Measurements from ENCODE around the gene NUDT6. TPM values are rescaled to one million over a fixed set of nuclear protein-coding genes. Genes with fewer than 3 reads are reported as not detected.
"Not testable (repeated sequence)": the region's sequence is repeated elsewhere in the genome, so short reads cannot be mapped to it uniquely, and the experiment has no call there.

NUDT6 gene
- total RNA-seq, 1 donor from 2014 or later: 4.0 TPM

DNA sequence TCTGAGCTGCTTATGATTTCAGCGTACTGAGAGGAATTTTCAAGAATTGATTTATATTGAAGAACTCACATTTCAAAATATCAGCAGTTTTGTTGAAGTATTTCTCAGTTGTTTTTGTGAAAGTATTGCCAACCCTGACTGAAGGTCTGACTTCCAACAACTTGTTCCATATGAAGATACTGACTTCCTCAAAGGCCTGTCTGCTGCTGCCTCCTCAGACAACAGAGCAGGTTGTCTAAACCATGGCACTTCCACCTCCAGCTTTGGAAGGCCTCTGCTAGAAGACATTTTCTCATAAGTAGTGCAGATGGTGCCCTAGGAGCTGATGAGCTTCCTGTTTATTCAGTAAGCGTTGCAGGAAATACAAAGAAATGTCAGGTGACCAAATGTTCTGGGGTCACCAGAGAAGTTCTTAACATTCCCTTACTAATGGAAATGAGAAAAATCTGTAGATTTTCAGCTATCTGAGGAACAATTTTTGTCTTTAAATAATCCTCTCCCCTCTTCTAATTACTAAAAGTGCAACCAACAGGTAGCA lies 67.0 kb downstream of the NUDT6 start:
- H3K4me1 Mint-ChIP-seq (ENCODE audit: low read depth, unreplicated experiment): peaks cover 4% of the 10 kb centered on the region
- H3K4me3 Mint-ChIP-seq (ENCODE audit: unreplicated experiment): no peak overlapping the region
- no peak for DNase-seq
- no peak overlapping the region for H3K27ac Mint-ChIP-seq (ENCODE audit: unreplicated experiment)
- TF ChIP-seq, protein P1, sequence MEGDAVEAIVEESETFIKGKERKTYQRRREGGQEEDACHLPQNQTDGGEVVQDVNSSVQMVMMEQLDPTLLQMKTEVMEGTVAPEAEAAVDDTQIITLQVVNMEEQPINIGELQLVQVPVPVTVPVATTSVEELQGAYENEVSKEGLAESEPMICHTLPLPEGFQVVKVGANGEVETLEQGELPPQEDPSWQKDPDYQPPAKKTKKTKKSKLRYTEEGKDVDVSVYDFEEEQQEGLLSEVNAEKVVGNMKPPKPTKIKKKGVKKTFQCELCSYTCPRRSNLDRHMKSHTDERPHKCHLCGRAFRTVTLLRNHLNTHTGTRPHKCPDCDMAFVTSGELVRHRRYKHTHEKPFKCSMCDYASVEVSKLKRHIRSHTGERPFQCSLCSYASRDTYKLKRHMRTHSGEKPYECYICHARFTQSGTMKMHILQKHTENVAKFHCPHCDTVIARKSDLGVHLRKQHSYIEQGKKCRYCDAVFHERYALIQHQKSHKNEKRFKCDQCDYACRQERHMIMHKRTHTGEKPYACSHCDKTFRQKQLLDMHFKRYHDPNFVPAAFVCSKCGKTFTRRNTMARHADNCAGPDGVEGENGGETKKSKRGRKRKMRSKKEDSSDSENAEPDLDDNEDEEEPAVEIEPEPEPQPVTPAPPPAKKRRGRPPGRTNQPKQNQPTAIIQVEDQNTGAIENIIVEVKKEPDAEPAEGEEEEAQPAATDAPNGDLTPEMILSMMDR (IDR thresholded peaks at IDR 0.05; ENCODE audit: partially characterized antibody, unreplicated experiment): no peak
- no peaks in the 10 kb centered on the region for H3K27me3 Mint-ChIP-seq (ENCODE audit: unreplicated experiment)
- H3K36me3 Mint-ChIP-seq (ENCODE audit: unreplicated experiment): no peaks in the 10 kb centered on the region
- no peaks in the 10 kb centered on the region for H3K9me3 Mint-ChIP-seq (ENCODE audit: unreplicated experiment)

DNA sequence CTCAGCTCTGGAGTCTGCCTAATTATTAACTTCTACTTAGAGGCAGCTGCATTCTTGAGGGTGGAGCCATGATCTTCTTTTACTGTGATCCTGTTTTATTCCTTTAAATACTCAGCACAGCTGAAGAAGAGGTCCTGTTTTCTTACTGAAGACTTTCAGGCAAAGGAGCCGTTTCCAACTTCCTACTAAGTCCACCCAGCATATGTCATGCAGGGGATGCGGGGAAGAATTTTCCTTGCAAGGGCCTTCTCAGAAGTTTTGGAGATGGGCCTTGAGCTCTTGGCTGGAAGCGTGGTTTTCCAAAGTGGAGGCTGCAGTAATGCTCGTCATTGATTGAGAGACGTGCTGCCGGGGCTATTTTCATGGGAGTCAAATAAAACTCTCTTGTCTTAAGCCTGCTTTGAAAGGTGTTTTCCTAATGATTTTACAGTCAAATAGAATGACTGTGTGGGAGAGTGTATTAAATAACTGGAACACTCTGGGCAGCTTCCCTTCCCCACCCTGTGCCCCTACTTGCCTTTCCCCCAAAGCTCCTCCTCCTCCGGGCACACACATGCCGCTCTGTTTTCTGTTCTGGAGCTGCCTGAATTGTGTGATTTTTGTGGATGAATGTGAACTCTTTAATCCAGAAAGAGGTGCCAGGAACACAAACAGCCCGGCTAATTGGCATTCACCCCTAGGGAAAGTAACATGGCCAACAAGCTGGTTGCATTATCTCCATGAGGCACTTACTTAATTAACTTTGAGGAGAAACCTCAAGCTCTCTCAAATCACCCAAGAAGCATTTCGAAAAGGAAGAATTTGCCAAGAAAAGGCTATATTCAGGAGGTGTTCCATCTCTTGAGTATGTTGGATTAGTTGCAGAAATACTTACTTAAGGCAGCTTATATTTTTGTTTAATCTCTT lies 67.7 kb downstream of the NUDT6 start:
- Mint-ChIP-seq H3K27ac (ENCODE audit: unreplicated experiment) (no peak overlapping the region), H3K27me3 (ENCODE audit: unreplicated experiment) (no peaks in the 10 kb centered on the region), H3K36me3 (ENCODE audit: unreplicated experiment) (no peaks in the 10 kb centered on the region), H3K9me3 (ENCODE audit: unreplicated experiment) (no peaks in the 10 kb centered on the region), H3K4me1 (ENCODE audit: low read depth, unreplicated experiment) (peaks cover 4% of the 10 kb centered on the region), H3K4me3 (ENCODE audit: unreplicated experiment) (no peak overlapping the region)
- DNase-seq: no peak
- TF ChIP-seq, protein P1 (IDR thresholded peaks at IDR 0.05; ENCODE audit: partially characterized antibody, unreplicated experiment): no peak

DNA sequence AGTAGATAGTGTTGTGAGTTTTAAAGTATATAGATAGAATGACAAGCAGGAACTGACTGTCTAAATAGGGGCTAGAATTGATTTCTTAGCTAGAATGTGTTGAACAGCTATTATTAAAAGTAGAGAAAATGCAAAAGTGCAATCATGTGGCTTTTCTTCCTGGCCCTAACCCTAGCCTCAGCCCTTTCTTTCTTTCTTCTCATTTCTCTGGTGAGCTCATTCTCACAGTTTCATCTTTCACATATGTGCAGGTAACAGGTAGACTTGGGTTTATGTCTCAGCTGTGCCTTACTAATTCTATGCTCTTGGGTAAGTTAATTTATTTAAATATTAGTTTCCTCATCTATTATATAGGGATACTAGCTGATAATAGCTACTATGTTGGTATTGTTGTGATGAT lies 70.8 kb downstream of the NUDT6 start:
- Mint-ChIP-seq H3K4me1 (ENCODE audit: low read depth, unreplicated experiment) (peaks cover 4% of the 10 kb centered on the region), H3K4me3 (ENCODE audit: unreplicated experiment) (no peak overlapping the region), H3K36me3 (ENCODE audit: unreplicated experiment) (no peaks in the 10 kb centered on the region), H3K9me3 (ENCODE audit: unreplicated experiment) (peaks cover 2% of the 10 kb centered on the region), H3K27me3 (ENCODE audit: unreplicated experiment) (no peaks in the 10 kb centered on the region), H3K27ac (ENCODE audit: unreplicated experiment) (no peak overlapping the region)
- no peak for DNase-seq
- TF ChIP-seq, protein P1 (IDR thresholded peaks at IDR 0.05; ENCODE audit: partially characterized antibody, unreplicated experiment): no peak

DNA sequence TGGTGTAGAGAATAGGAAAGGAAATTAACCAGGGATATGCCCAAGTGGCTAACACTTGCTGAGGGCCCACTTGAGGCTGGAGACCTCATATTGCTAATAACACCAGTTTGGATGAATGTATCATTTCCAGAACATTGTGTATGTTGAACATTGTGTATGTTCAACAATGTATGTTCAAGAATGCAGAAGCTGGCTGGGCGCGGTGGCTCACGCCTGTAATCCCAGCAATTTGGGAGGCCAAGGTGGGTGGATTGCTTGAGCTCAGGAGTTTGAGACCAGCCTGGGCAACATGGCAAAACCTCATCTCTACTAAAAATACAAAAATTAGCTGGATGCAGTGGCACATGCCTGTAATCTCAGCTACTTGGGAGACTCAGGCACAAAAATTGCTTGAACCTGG lies 72.6 kb downstream of the NUDT6 start:
- not testable (repeated sequence) for H3K4me1 Mint-ChIP-seq (ENCODE audit: low read depth, unreplicated experiment); H3K9me3 Mint-ChIP-seq (ENCODE audit: unreplicated experiment); H3K27me3 Mint-ChIP-seq (ENCODE audit: unreplicated experiment); H3K36me3 Mint-ChIP-seq (ENCODE audit: unreplicated experiment); H3K27ac Mint-ChIP-seq (ENCODE audit: unreplicated experiment); H3K4me3 Mint-ChIP-seq (ENCODE audit: unreplicated experiment); DNase-seq

DNA sequence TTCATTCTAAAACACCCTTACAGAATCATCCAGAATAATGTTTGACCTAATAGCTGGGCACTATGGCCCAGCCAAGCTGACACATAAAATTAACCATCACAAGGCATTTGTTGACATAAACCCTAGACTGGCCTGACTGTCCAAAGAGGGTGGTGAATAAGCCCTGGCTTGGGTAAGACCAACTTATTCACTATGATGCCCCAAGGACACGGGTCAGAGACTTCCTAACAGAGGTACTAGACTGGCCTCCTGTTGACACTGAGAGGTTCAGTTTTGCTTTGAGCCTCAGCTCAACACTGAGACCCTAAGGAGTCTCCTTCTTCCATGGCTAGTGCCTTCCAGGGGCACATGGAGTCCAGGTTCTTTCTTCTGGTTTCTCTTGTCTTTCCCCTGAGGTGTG lies 74.5 kb downstream of the NUDT6 start:
- Mint-ChIP-seq H3K4me3 (ENCODE audit: unreplicated experiment) (no peak overlapping the region), H3K36me3 (ENCODE audit: unreplicated experiment) (no peaks in the 10 kb centered on the region), H3K9me3 (ENCODE audit: unreplicated experiment) (peaks cover 2% of the 10 kb centered on the region), H3K4me1 (ENCODE audit: low read depth, unreplicated experiment) (no peaks in the 10 kb centered on the region), H3K27me3 (ENCODE audit: unreplicated experiment) (no peaks in the 10 kb centered on the region), H3K27ac (ENCODE audit: unreplicated experiment) (no peak overlapping the region)
- DNase-seq: no peak
- TF ChIP-seq, protein P1 (IDR thresholded peaks at IDR 0.05; ENCODE audit: partially characterized antibody, unreplicated experiment): no peak

All from glutamatergic neuron (in vitro differentiated cells).